ENCODE data around the gene PARD3B.
"Not testable (repeated sequence)": the region's sequence is repeated elsewhere in the genome, so short reads cannot be mapped to it uniquely, and the experiment has no call there.

Gene PARD3B

DNA sequence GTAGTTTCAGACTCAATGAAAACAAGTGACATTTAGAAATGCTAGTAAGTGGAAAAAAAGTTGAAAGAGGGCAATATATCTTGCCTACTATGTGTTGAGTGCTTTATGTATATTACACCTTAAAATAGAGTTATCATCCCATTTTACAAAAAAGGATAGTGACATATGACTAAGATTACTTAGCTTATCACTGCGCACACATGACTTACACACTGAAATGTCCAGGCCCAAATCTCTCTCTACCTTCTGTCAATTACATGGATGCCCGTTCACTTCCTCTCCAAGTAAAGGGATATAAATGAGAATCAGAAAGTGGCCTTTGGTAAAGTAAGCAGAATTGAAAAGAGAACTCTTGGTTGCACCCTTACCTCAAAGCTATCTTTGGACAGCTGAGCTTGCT, 3.6 kb upstream of the PARD3B start:
- no peak for FAIRE-seq

DNA sequence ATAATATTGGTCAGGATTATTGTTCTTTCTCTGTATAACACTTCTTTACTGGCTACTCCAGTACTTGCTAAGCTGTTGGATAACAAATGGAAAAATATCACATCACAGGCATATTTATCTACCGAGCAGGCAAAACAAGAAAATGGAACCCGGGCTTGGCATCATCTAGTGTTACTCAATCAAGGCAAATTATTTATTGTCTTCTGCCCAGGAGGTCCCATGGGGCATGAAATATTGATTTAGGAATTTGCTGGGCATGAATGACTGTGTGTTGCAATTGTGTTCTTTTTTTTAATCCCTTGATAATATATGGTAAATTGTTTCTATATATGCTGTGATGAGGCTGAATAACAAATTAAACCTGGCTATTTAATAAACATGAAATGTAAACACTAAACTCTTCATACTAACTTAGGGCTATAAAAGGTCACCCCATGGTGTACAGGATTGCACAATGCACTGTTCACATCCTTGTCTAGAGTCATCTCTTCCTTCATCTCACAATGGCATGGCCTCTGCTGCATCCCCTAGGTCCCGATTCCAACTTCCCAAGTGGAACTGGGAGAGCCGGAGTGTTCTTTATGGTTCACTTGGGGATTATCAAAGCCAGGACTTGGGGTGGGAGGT, 2.2 kb upstream of the PARD3B start:
- FAIRE-seq = no peak

DNA sequence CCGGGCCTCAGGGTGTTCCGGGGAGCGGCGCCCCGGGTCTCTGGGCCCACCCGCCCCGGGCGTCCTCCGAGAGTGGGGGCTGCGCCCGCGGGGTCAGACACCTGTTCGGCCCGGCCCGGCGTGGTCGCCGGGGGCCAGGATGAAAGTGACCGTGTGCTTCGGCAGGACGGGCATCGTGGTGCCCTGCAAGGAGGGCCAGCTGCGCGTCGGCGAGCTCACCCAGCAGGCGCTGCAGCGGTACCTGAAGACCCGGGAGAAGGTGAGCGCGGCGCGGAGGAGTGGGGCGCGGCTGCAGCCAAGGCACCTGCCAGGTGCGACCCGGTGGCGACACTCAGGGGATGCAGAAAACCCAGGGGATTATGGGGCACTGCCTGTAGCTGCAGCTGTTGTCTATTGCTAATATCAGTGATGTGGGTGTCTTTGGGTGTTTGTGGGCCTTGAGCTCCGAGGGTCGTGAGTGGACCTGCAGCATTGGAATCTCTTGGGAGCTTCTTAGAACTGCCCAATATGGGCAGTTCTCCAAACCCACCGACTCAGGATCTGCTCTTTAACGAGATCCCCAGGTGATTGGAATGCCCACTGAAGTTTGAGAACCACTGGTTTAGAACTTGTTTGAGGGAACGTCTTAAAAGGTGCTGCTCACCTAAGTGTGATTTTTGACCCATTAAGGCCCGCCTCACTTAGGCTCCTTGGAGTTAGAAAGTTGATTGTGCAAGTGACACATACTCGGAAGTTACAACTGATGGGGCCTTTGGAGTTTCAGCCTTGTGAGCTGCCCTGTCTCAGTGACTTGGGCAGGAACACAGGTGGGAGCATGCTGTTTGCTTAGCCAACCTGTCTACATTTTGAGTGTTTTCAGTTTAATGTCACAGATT, 823 bp downstream of the PARD3B start:
- no peak for FAIRE-seq

GRCh38 chr2:204550751-204551511, 5.7 kb downstream of the PARD3B start:
- FAIRE-seq = peak; percentile 39

- no peak for FAIRE-seq
Measured at GRCh38 chr2:204551512-204551863, 6.2 kb downstream of the PARD3B start.

GRCh38 chr2:204557604-204558003, 12.3 kb downstream of the PARD3B start:
- no peak for FAIRE-seq

GRCh38 chr2:204559358-204559757, 14.1 kb downstream of the PARD3B start:
- FAIRE-seq = not testable (repeated sequence)

GRCh38 chr2:204560902-204561301, 15.6 kb downstream of the PARD3B start:
- no peak for FAIRE-seq

DNA sequence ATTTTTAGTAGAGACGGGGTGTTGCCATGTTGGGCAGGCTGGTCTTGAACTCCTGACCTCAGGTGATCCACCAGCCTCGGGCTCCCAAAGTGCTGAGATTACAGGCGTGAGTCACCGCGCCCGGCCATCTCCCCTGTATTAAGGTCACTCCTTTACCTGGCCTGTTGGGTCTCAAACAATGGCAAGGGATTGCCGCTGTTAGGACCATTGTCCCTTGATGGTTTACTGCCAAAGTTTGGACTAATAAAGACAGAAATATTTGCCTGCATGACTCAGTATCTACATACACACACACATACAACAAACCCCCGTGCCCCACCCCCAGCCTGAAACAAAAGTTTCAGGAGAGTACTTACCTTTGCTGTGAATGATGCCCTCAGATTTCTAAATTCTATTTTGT, 16.5 kb downstream of the PARD3B start:
- no peak for FAIRE-seq

DNA sequence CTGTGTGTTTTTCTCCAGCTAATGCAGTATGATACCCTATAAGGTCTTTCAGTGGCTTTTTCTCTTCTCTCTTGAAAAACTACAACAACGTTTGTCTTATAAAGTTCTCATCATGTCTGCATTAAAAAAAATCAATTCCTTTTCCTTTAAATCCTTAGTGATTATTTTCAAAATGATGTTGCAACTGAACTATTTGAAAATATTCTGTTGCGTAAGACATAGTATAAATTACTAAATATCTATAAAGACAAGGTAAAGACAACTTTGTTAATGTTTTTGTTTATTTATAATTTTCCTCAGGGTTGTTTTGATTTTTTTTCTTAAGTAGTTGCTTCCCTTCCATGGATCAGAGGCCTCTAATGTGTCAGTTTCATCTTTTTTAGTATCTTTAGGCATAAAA, 21.2 kb downstream of the PARD3B start:
- peak; percentile 12 for FAIRE-seq

DNA sequence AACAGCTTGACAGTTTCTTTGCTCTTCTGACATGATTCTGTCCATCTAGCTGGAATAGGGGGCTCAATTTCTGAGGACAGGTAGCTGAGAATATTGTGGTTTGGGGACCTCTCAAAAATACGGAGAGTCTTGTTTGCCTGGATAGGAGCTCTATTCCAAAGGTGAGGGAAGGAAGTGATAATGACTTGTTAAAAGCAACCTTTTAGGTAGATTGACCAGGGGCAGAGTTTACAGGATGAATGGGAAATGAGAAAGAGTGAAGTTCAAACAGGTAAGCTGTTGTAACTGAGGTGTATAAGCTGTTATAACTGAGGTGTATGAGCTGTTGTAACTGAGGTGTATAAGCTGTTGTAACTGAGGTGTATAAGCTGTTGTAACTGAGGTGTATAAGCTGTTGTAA, 25.1 kb downstream of the PARD3B start:
- no peak for FAIRE-seq

DNA sequence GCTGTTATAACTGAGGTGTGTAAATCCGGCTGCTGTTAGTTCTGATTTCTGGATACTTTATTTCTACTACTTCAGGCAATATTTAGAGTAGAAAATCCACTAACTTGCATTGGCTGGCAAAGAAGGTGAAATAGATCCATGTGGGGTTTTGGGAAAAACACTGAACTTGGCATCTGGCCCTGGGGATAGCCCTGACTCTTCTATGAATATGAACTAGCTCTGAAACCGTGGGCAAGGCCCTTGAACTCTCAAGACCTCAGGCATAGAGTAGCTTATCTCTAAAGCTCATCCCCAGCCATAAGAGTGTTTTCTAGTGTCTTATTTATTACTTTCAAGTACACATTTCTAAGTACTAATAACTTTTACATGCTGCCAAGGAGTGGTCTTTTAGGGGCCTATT, 25.8 kb downstream of the PARD3B start:
- FAIRE-seq = no peak

DNA sequence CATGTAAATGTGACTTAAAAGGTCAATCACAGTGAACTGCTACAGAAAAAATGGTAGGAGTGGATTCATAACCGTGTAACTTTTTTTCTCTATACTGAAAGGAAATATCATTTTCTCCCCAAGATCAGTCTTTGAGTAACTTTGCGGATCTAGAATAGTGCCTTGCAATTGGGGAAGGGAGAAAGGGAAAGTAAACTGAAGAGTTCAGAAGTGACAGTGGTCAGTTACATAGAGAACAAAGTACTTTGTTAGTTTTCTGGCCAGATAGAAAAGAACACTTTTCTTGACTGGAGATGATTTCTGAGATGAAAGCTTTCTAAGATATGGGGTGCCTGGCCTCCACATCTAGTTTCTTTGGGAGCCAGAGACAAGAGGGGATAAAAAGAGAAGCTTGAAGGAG, 26.6 kb downstream of the PARD3B start:
- no peak for FAIRE-seq

DNA sequence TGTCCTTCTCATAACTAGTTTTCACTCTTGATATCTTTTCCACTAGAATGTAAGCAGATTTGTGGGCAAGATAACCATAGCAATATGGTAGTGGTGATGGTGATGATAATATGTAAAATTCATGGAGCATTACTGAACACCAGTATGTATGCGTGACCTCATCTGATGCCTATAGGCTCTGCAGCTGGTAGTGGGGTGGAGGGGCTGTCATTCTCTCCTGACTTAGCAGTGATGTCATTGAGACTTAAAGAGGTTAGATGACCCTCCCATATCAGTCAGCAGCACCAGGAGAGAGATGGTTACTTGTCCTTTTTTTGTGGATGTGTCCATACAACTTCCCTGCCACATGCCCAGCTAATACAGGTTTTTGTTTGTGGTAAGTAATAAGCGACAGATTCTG, 27.9 kb downstream of the PARD3B start:
- FAIRE-seq = no peak

GRCh38 chr2:204574486-204574885, 29.2 kb downstream of the PARD3B start:
- no peak for FAIRE-seq

- FAIRE-seq = no peak
Measured at GRCh38 chr2:204575463-204575862, 30.2 kb downstream of the PARD3B start.

GRCh38 chr2:204576362-204576979, 31.2 kb downstream of the PARD3B start:
- FAIRE-seq = no peak

GRCh38 chr2:204578928-204579598, 33.8 kb downstream of the PARD3B start:
- no peak for FAIRE-seq

GRCh38 chr2:204581946-204582345, 36.7 kb downstream of the PARD3B start:
- no peak for FAIRE-seq

GRCh38 chr2:204583773-204584172, 38.5 kb downstream of the PARD3B start:
- no peak for FAIRE-seq

GRCh38 chr2:204585930-204586329, 40.7 kb downstream of the PARD3B start:
- no peak for FAIRE-seq

- no peak for FAIRE-seq
Measured at GRCh38 chr2:204586444-204587180, 41.3 kb downstream of the PARD3B start.

Data from endometrium (tissue), 2 donors.